HUES48 (cell line): ENCODE data around the gene PLAC8.

Source experiments
- H3K27ac ChIP-seq: one replicate; pipeline ENCODE4 v1.7.0; 2013; ENCODE audit warnings: low read depth, low read length, inconsistent platforms
- H3K27me3 ChIP-seq: 2 replicates; pipeline ENCODE4 v1.6.1; 2013; ENCODE audit warnings: mild to moderate bottlenecking, low read length; ENCODE audit not compliant: control insufficient read depth, insufficient read depth
- H3K36me3 ChIP-seq: 2 replicates; pipeline ENCODE4 v1.6.1; 2013; ENCODE audit warnings: low read length; ENCODE audit not compliant: control insufficient read depth, insufficient read depth
- H3K4me1 ChIP-seq: 2 replicates; pipeline ENCODE4 v1.6.1; 2013; ENCODE audit warnings: mild to moderate bottlenecking, low read length; ENCODE audit not compliant: control insufficient read depth, insufficient read depth
- H3K4me3 ChIP-seq: 2 replicates; pipeline ENCODE4 v1.5.1; 2013; ENCODE audit warnings: mild to moderate bottlenecking, low read depth, low read length
- H3K9ac ChIP-seq: 2 replicates; pipeline ENCODE4 v1.6.1; 2013; ENCODE audit warnings: mild to moderate bottlenecking, low read depth, low read length, moderate library complexity
- H3K9me3 ChIP-seq: 2 replicates; pipeline ENCODE4 v1.6.1; 2013; ENCODE audit warnings: low read length; ENCODE audit not compliant: control insufficient read depth, insufficient read depth

The PLAC8 gene

GRCh38 chr4:83132065-83132464 lies 17.5 kb upstream of the PLAC8 start:
- no peak overlapping the region for H3K4me3 ChIP-seq
- no peaks in the 10 kb centered on the region for H3K27me3 ChIP-seq
- peaks cover 14% of the 10 kb centered on the region for H3K9me3 ChIP-seq
- H3K4me1 ChIP-seq = no peaks in the 10 kb centered on the region
- no peaks in the 10 kb centered on the region for H3K36me3 ChIP-seq
- H3K27ac ChIP-seq = no peak overlapping the region
- H3K9ac ChIP-seq = no peak overlapping the region

- Histone ChIP-seq H3K4me1 (no peaks in the 10 kb centered on the region), H3K9ac (no peak overlapping the region), H3K9me3 (peaks cover 6% of the 10 kb centered on the region; the same call in 1 of the 2 replicates)
Observed at GRCh38 chr4:83129264-83129663, 14.7 kb upstream of the PLAC8 start.

GRCh38 chr4:83128240-83128929 lies 13.9 kb upstream of the PLAC8 start:
- H3K4me3 ChIP-seq = no peak overlapping the region
- no peaks in the 10 kb centered on the region for H3K36me3 ChIP-seq
- H3K9me3 ChIP-seq = peaks cover 6% of the 10 kb centered on the region; the same call in 1 of the 2 replicates
- no peaks in the 10 kb centered on the region for H3K4me1 ChIP-seq
- H3K27ac ChIP-seq = no peak overlapping the region
- no peak overlapping the region for H3K9ac ChIP-seq
- H3K27me3 ChIP-seq = no peaks in the 10 kb centered on the region

More at GRCh38 chr4:83129264-83129663, 14.7 kb upstream of the PLAC8 start:
- no peaks in the 10 kb centered on the region for H3K27me3 ChIP-seq
- no peak overlapping the region for H3K4me3 ChIP-seq
- H3K27ac ChIP-seq = no peak overlapping the region
- no peaks in the 10 kb centered on the region for H3K36me3 ChIP-seq

- Histone ChIP-seq H3K9me3 (peaks cover 12% of the 10 kb centered on the region; the same call in 1 of the 2 replicates), H3K27me3 (no peaks in the 10 kb centered on the region), H3K9ac (no peak overlapping the region), H3K4me3 (no peak overlapping the region), H3K36me3 (no peaks in the 10 kb centered on the region), H3K27ac (no peak overlapping the region), H3K4me1 (no peaks in the 10 kb centered on the region)
Observed at GRCh38 chr4:83125738-83126141, 11.2 kb upstream of the PLAC8 start.

GRCh38 chr4:83124111-83124780 lies 9.7 kb upstream of the PLAC8 start:
- no peak overlapping the region for H3K9ac ChIP-seq
- no peak overlapping the region for H3K4me3 ChIP-seq
- H3K9me3 ChIP-seq = peaks cover 10% of the 10 kb centered on the region; the same call in 1 of the 2 replicates
- no peaks in the 10 kb centered on the region for H3K4me1 ChIP-seq
- no peaks in the 10 kb centered on the region for H3K27me3 ChIP-seq
- H3K27ac ChIP-seq = no peak overlapping the region
- no peaks in the 10 kb centered on the region for H3K36me3 ChIP-seq

GRCh38 chr4:83121246-83121645 lies 6.7 kb upstream of the PLAC8 start:
- Histone ChIP-seq H3K27ac (no peak overlapping the region), H3K27me3 (no peaks in the 10 kb centered on the region), H3K36me3 (no peaks in the 10 kb centered on the region), H3K4me1 (0 out of 2 replicates have a peak, but pooled peaks cover under 1% of the 10 kb centered on the region), H3K9me3 (0 out of 2 replicates have a peak, but pooled peaks cover 6% of the 10 kb centered on the region), H3K9ac (no peak overlapping the region), H3K4me3 (no peak overlapping the region)

- no peaks in the 10 kb centered on the region for H3K27me3 ChIP-seq
- H3K4me3 ChIP-seq = no peak overlapping the region
- H3K9ac ChIP-seq = no peak overlapping the region
- no peaks in the 10 kb centered on the region for H3K36me3 ChIP-seq
- H3K27ac ChIP-seq = no peak overlapping the region
- H3K9me3 ChIP-seq = 0 out of 2 replicates have a peak, but pooled peaks cover 6% of the 10 kb centered on the region
- H3K4me1 ChIP-seq = peaks cover 16% of the 10 kb centered on the region
Observed at GRCh38 chr4:83118869-83119268, 4.3 kb upstream of the PLAC8 start.

GRCh38 chr4:83115656-83116285 lies 1.2 kb upstream of the PLAC8 start:
- H3K4me1 ChIP-seq = peaks cover 16% of the 10 kb centered on the region
- H3K36me3 ChIP-seq = no peaks in the 10 kb centered on the region
- no peaks in the 10 kb centered on the region for H3K9me3 ChIP-seq
- H3K4me3 ChIP-seq = 0 out of 2 replicates have a peak overlapping the region, but pooled peaks have one; percentile 6
- no peak overlapping the region for H3K9ac ChIP-seq
- peak overlapping the region; percentile 66 for H3K27ac ChIP-seq
- no peaks in the 10 kb centered on the region for H3K27me3 ChIP-seq

GRCh38 chr4:83115000-83115399 lies 471 bp upstream of the PLAC8 start:
- H3K9ac ChIP-seq = no peak overlapping the region
- H3K27me3 ChIP-seq = no peaks in the 10 kb centered on the region
- H3K4me3 ChIP-seq = no peak overlapping the region
- H3K36me3 ChIP-seq = no peaks in the 10 kb centered on the region
- peaks cover 19% of the 10 kb centered on the region for H3K4me1 ChIP-seq
- peak overlapping the region; percentile 66 for H3K27ac ChIP-seq
- H3K9me3 ChIP-seq = no peaks in the 10 kb centered on the region

GRCh38 chr4:83113429-83113786 lies 1.1 kb downstream of the PLAC8 start:
- H3K9ac ChIP-seq = no peak overlapping the region
- no peaks in the 10 kb centered on the region for H3K36me3 ChIP-seq
- H3K27me3 ChIP-seq = peaks cover 10% of the 10 kb centered on the region
- no peak overlapping the region for H3K27ac ChIP-seq
- no peak overlapping the region for H3K4me3 ChIP-seq
- H3K9me3 ChIP-seq = no peaks in the 10 kb centered on the region
- H3K4me1 ChIP-seq = peaks cover 22% of the 10 kb centered on the region
